Measurements from ENCODE around the gene S100B. TPM values are rescaled to one million over a fixed set of nuclear protein-coding genes. Genes with fewer than 3 reads are reported as not detected.
"Not testable (repeated sequence)": the region's sequence is repeated elsewhere in the genome, so short reads cannot be mapped to it uniquely, and the experiment has no call there.

Gene S100B
- total and polyA plus RNA-seq, 2 of the 13 experiments (the other 11 are each of a cell fraction or from before 2014, with no cell fraction given), result not detected

GRCh38 chr21:46633566-46633965, 28.7 kb upstream of the S100B start:
- WGBS (ENCODE audit: low lambda C conversion rate), result 97% methylated on average over 5 of the region's 5 CpGs
- Histone ChIP-seq H3K4me1 (ENCODE audit: insufficient read depth, low read length) (peaks cover 39% of the 10 kb centered on the region), H3K36me3 (replicated peaks in 1 of 2; ENCODE audit: control insufficient read depth in 1 of 2, insufficient read depth in 2 of 2, low read length in 2 of 2) (no peaks in the 10 kb centered on the region), H3K4me3 (replicated peaks in 1 of 3; ENCODE audit: insufficient read depth in 1 of 3, low read depth in 2 of 3, low read length in 3 of 3) (no peak overlapping the region), H3K27ac (ENCODE audit: extremely low read length, insufficient read depth, low read length) (no peak overlapping the region), H3K9ac (ENCODE audit: insufficient read depth, low read depth, low read length) (no peak overlapping the region), H3K4me2 (ENCODE audit: low read depth, low read length) (no peak overlapping the region), H3K9me3 (ENCODE audit: low read length) (no peaks in the 10 kb centered on the region), H3K79me2 (ENCODE audit: insufficient read depth, low read length) (peaks cover 20% of the 10 kb centered on the region), H2AFZ (ENCODE audit: low read length) (peak overlapping the region; percentile 32), H4K20me1 (ENCODE audit: insufficient read depth, low read length) (no peaks in the 10 kb centered on the region), H3K27me3 (ENCODE audit: control insufficient read depth in 1 of 2, insufficient read depth in 2 of 2, low read length in 2 of 2) (no peaks in the 10 kb centered on the region; a peak in 1 of 5 replicates)
- FAIRE-seq (no peak), DNase-seq (ENCODE audit: low spot score) (no peak), ATAC-seq (no peak)
- POLR2A ChIA-PET, result interaction anchor here (5.1 kb wide), 1 partner anchor 12 kb away, joined by 48 read pairs; no protein-coding TSS in a partner anchor
- BruUV-seq (replicated peaks), result no TSS peak
- TF ChIP-seq FOXP4 (CRISPR knock-in tag; IDR thresholded peaks at IDR 0.05), result no peak
- no peak for TF ChIP-seq PAX8 (CRISPR knock-in tag; IDR thresholded peaks at IDR 0.05; ENCODE audit: borderline replicate concordance)
- no peak for TF ChIP-seq KAT7 (CRISPR knock-in tag; IDR thresholded peaks at IDR 0.05; ENCODE audit: borderline replicate concordance)
- TF ChIP-seq STAG1 (CRISPR knock-in tag; IDR thresholded peaks at IDR 0.05), result no peak
- TF ChIP-seq HNRNPK (IDR thresholded peaks at IDR 0.05; ENCODE audit: low read depth, low read length, poor library complexity, severe bottlenecking), result no peak
- intact Hi-C loops (cut with micrococcal nuclease; ENCODE audit: unreplicated experiment) (no loop called here), in situ Hi-C loops (cut with HindIII; ENCODE audit: extremely low pct_ligation_motif_present, low pct_unique_long_range_greater_than_20kb) (no loop called here)
- CTCF ChIA-PET (ENCODE audit: low intra/inter-chr PET ratio, low total read pairs), result no interaction called here

- intact Hi-C loops (cut with micrococcal nuclease; ENCODE audit: unreplicated experiment); ATAC-seq; DNase-seq (ENCODE audit: low spot score); H4K20me1 ChIP-seq (ENCODE audit: insufficient read depth, low read length); H3K9me3 ChIP-seq (ENCODE audit: low read length); H3K27ac ChIP-seq (ENCODE audit: extremely low read length, insufficient read depth, low read length); in situ Hi-C loops (cut with HindIII; ENCODE audit: extremely low pct_ligation_motif_present, low pct_unique_long_range_greater_than_20kb); H3K79me2 ChIP-seq (ENCODE audit: insufficient read depth, low read length); H3K36me3 ChIP-seq (replicated peaks in 1 of 2; ENCODE audit: control insufficient read depth in 1 of 2, insufficient read depth in 2 of 2, low read length in 2 of 2); H2AFZ ChIP-seq (ENCODE audit: low read length); POLR2A ChIA-PET; H3K4me2 ChIP-seq (ENCODE audit: low read depth, low read length); H3K4me3 ChIP-seq (replicated peaks in 1 of 3; ENCODE audit: insufficient read depth in 1 of 3, low read depth in 2 of 3, low read length in 3 of 3); FAIRE-seq; H3K9ac ChIP-seq (ENCODE audit: insufficient read depth, low read depth, low read length); CTCF ChIA-PET (ENCODE audit: low intra/inter-chr PET ratio, low total read pairs); BruUV-seq (replicated peaks); H3K27me3 ChIP-seq (ENCODE audit: control insufficient read depth in 1 of 2, insufficient read depth in 2 of 2, low read length in 2 of 2): not testable (repeated sequence)
- peaks cover 31% of the 10 kb centered on the region for H3K4me1 ChIP-seq (ENCODE audit: insufficient read depth, low read length)
- WGBS (ENCODE audit: low lambda C conversion rate), result 55% methylated on average over 2 of the region's 2 CpGs
Observed at GRCh38 chr21:46630915-46631314, 26.0 kb upstream of the S100B start.

All from HepG2 (cell line).